Thyroid gland (tissue), 4 donors: ENCODE measurements around the gene RPTOR. TPM values are rescaled to one million over a fixed set of nuclear protein-coding genes. Genes with fewer than 3 reads are reported as not detected.
A peak's percentile ranks its signal among the peaks of the same experiment; 100 is the strongest.

Experiments used
- DNase-seq, 2 donors: peaks; one replicate each; pipeline ENCODE4 v3.0.0-alpha.2; 2019
- H3K27ac ChIP-seq, 3 donors: fragments of 200-600 bp; sonication (generic); 1 replicate in 2 of 3; 2 replicates in 1 of 3; pipeline ENCODE4 v1.5.1; 2016 to 2019; ENCODE audit warnings: mild to moderate bottlenecking in 1 of 3, moderate library complexity in 1 of 3
- H3K27me3 ChIP-seq: fragments of 200-600 bp; sonication (generic); one replicate; pipeline ENCODE4 v1.5.1; 2019
- H3K36me3 ChIP-seq, 2 donors: fragments of 200-600 bp; sonication (generic); one replicate each; pipeline ENCODE4 v1.5.1; 2016 to 2019
- H3K4me1 ChIP-seq, 2 donors: fragments of 200-600 bp; sonication (generic); one replicate each; pipeline ENCODE4 v1.5.1; 2017 to 2019
- H3K4me3 ChIP-seq, 3 donors: fragments of 200-600 bp; sonication (generic); replicated peaks in 1 of 3; 1 replicate in 2 of 3; 2 replicates in 1 of 3; pipeline ENCODE4 v1.5.1; 2016; ENCODE audit warnings: mild to moderate bottlenecking in 1 of 3
- H3K9me3 ChIP-seq: fragments of 200-600 bp; sonication (generic); one replicate; pipeline ENCODE4 v1.5.1; 2017
- POLR2A ChIP-seq, 2 donors: fragments of 450-650 bp; IDR thresholded peaks; one replicate each; pipeline ENCODE4 v1.6.1; 2017; ENCODE audit warnings: antibody characterized with exemption in 2 of 2, mild to moderate bottlenecking in 2 of 2, moderate library complexity in 1 of 2
- WGBS, 2 donors: methylation state at CpG; one replicate each; pipeline ENCODE4 v1.1.5; 2017; 5-methylcytosine and 5-hydroxymethylcytosine counted together
- intact Hi-C: fragments of 100-400 bp; cut with DNase I; formaldehyde crosslinking; loops from one replicate; pipeline ENCODE4 v1.15.1; 2023
- total RNA-seq, 4 donors: library from RNA; depleted of rRNA; stranded (reverse); fragments of >200 nt; gene quantifications; one replicate each; pipeline ENCODE4 v1.2.3, GENCODE V29; 2016
- TF ChIP-seq, protein P1 (sequence below), 6 experiments: fragments of 200-600 bp in 3 of 6; fragments of 450-650 bp in 3 of 6; sonication (generic) in 3 of 6; IDR thresholded peaks; one replicate each; pipeline ENCODE4 v1.5.1; 2016 to 2019; ENCODE audit warnings: antibody characterized with exemption in 6 of 6, mild to moderate bottlenecking in 2 of 6, inconsistent platforms in 1 of 6, moderate library complexity in 1 of 6

RPTOR gene
- total RNA-seq, 4 donors from 2014 or later = 24.2 to 58.1 (median 34.5) TPM

- Histone ChIP-seq H3K27me3 (no peaks in the 10 kb centered on the region), H3K27ac (no peak overlapping the region), H3K9me3 (no peaks in the 10 kb centered on the region), H3K36me3 (peaks cover 8 to 17% of the 10 kb centered on the region in 2 donors), H3K4me1 (no peaks in the 10 kb centered on the region), H3K4me3 (no peak overlapping the region)
- 92 to 98% methylated on average over 16 of the region's 16 CpGs for WGBS, 2 donors
- DNase-seq = no peak
- TF ChIP-seq, protein P1, sequence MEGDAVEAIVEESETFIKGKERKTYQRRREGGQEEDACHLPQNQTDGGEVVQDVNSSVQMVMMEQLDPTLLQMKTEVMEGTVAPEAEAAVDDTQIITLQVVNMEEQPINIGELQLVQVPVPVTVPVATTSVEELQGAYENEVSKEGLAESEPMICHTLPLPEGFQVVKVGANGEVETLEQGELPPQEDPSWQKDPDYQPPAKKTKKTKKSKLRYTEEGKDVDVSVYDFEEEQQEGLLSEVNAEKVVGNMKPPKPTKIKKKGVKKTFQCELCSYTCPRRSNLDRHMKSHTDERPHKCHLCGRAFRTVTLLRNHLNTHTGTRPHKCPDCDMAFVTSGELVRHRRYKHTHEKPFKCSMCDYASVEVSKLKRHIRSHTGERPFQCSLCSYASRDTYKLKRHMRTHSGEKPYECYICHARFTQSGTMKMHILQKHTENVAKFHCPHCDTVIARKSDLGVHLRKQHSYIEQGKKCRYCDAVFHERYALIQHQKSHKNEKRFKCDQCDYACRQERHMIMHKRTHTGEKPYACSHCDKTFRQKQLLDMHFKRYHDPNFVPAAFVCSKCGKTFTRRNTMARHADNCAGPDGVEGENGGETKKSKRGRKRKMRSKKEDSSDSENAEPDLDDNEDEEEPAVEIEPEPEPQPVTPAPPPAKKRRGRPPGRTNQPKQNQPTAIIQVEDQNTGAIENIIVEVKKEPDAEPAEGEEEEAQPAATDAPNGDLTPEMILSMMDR (IDR thresholded peaks at IDR 0.05) = no peak
- intact Hi-C loops = no loop called here
These were observed 350.1 kb downstream of the RPTOR start for GRCh38 chr17:80894726-80895125.

GRCh38 chr17:80895366-80895765, 350.7 kb downstream of the RPTOR start:
- DNase-seq = no peak
- TF ChIP-seq, protein P1 (IDR thresholded peaks at IDR 0.05) = no peak
- no peak for TF ChIP-seq POLR2A (IDR thresholded peaks at IDR 0.05)
- Histone ChIP-seq H3K27me3 (no peaks in the 10 kb centered on the region), H3K4me3 (no peak overlapping the region), H3K36me3 (peaks cover 8 to 17% of the 10 kb centered on the region in 2 donors), H3K27ac (no peak overlapping the region), H3K4me1 (no peaks in the 10 kb centered on the region), H3K9me3 (no peaks in the 10 kb centered on the region)
- 88 to 92% methylated on average over 20 to 21 of the region's 21 CpGs for WGBS, 2 donors
- intact Hi-C loops = no loop called here

GRCh38 chr17:80898716-80899115, 354.1 kb downstream of the RPTOR start:
- Histone ChIP-seq H3K27ac (no peak overlapping the region), H3K4me3 (no peak overlapping the region), H3K27me3 (no peaks in the 10 kb centered on the region), H3K9me3 (no peaks in the 10 kb centered on the region), H3K36me3 (peaks cover 4 to 7% of the 10 kb centered on the region in 2 donors), H3K4me1 (no peaks in the 10 kb centered on the region)
- TF ChIP-seq, protein P1 (IDR thresholded peaks at IDR 0.05) = no peak
- TF ChIP-seq POLR2A (IDR thresholded peaks at IDR 0.05) = no peak
- WGBS, 2 donors = 77 to 88% methylated on average over 12 to 13 of the region's 13 CpGs
- intact Hi-C loops = no loop called here
- peak in 1 of 2 donors; percentile 28 for DNase-seq

- no peak overlapping the region for H3K4me3 ChIP-seq
- WGBS, 2 donors = 85 to 89% methylated on average over 20 to 21 of the region's 22 CpGs
- H3K27ac ChIP-seq = no peak overlapping the region
- H3K36me3 ChIP-seq = no peaks in the 10 kb centered on the region
- H3K27me3 ChIP-seq = no peaks in the 10 kb centered on the region
- no peaks in the 10 kb centered on the region for H3K4me1 ChIP-seq
- intact Hi-C loops = no loop called here
- TF ChIP-seq POLR2A (IDR thresholded peaks at IDR 0.05) = no peak
- TF ChIP-seq, protein P1 (IDR thresholded peaks at IDR 0.05) = peak in 3 of 6 experiments; percentile 7 to 37 (median 13)
- no peaks in the 10 kb centered on the region for H3K9me3 ChIP-seq
- peak; percentile 9 to 25 for DNase-seq
These were observed 355.0 kb downstream of the RPTOR start for GRCh38 chr17:80899402-80900268.

GRCh38 chr17:80901319-80901718, 356.7 kb downstream of the RPTOR start:
- no peak for DNase-seq
- Histone ChIP-seq H3K36me3 (no peaks in the 10 kb centered on the region), H3K4me1 (no peaks in the 10 kb centered on the region), H3K4me3 (no peak overlapping the region), H3K9me3 (no peaks in the 10 kb centered on the region), H3K27ac (no peak overlapping the region), H3K27me3 (no peaks in the 10 kb centered on the region)
- WGBS, 2 donors = 71 to 75% methylated on average over 4 of the region's 4 CpGs
- TF ChIP-seq, protein P1 (IDR thresholded peaks at IDR 0.05) = no peak
- no peak for TF ChIP-seq POLR2A (IDR thresholded peaks at IDR 0.05)
- intact Hi-C loops = no loop called here
